GM21447 (cell line): Measurements from ENCODE around the gene MED15.
"Not testable (repeated sequence)": the region's sequence is repeated elsewhere in the genome, so short reads cannot be mapped to it uniquely, and the experiment has no call there.

ENCODE experiments used
- ATAC-seq: cut with Tn5 transposase; IDR thresholded peaks from one replicate; pipeline ENCODE4 v1.9.1; 2021; ENCODE audit not compliant: unreplicated experiment

Gene MED15

GRCh38 chr22:20507253-20508066, at the start of gene MED15:
Gene MED15, plus strand, starts transcription at chr22:20507610. Its CDS starts 69 bp downstream, at chr22:20507679.
- ATAC-seq: peak; percentile 87

GRCh38 chr22:20458530-20459151, 48.8 kb upstream of the MED15 start:
- no peak for ATAC-seq

- ATAC-seq: no peak
Observed at GRCh38 chr22:20459152-20459542, 48.3 kb upstream of the MED15 start.

GRCh38 chr22:20459862-20460261, 47.5 kb upstream of the MED15 start:
- no peak for ATAC-seq

GRCh38 chr22:20463324-20464095, 43.9 kb upstream of the MED15 start:
- no peak for ATAC-seq

- no peak for ATAC-seq
Observed at GRCh38 chr22:20464096-20464614, 43.3 kb upstream of the MED15 start.

GRCh38 chr22:20464912-20465758, 42.3 kb upstream of the MED15 start:
- no peak for ATAC-seq

- no peak for ATAC-seq
Observed at GRCh38 chr22:20465759-20466077, 41.7 kb upstream of the MED15 start.

GRCh38 chr22:20466659-20467379, 40.6 kb upstream of the MED15 start:
- no peak for ATAC-seq

GRCh38 chr22:20469110-20469868, 38.1 kb upstream of the MED15 start:
- ATAC-seq: no peak

- not testable (repeated sequence) for ATAC-seq
Observed at GRCh38 chr22:20470525-20470924, 36.9 kb upstream of the MED15 start.

- no peak for ATAC-seq
Observed at GRCh38 chr22:20471126-20471833, 36.1 kb upstream of the MED15 start.

GRCh38 chr22:20472629-20473442, 34.6 kb upstream of the MED15 start:
- no peak for ATAC-seq

- ATAC-seq: no peak
Observed at GRCh38 chr22:20475115-20475436, 32.3 kb upstream of the MED15 start.

GRCh38 chr22:20475569-20475968, 31.8 kb upstream of the MED15 start:
- ATAC-seq: not testable (repeated sequence)

- not testable (repeated sequence) for ATAC-seq
Observed at GRCh38 chr22:20478059-20478458, 29.4 kb upstream of the MED15 start.

- no peak for ATAC-seq
Observed at GRCh38 chr22:20479612-20480196, 27.7 kb upstream of the MED15 start.

- ATAC-seq: not testable (repeated sequence)
Observed at GRCh38 chr22:20483143-20483506, 24.3 kb upstream of the MED15 start.
